ENCODE results near the gene RNF130.
A peak's percentile ranks its signal among the peaks of the same experiment; 100 is the strongest.

The RNF130 gene

DNA sequence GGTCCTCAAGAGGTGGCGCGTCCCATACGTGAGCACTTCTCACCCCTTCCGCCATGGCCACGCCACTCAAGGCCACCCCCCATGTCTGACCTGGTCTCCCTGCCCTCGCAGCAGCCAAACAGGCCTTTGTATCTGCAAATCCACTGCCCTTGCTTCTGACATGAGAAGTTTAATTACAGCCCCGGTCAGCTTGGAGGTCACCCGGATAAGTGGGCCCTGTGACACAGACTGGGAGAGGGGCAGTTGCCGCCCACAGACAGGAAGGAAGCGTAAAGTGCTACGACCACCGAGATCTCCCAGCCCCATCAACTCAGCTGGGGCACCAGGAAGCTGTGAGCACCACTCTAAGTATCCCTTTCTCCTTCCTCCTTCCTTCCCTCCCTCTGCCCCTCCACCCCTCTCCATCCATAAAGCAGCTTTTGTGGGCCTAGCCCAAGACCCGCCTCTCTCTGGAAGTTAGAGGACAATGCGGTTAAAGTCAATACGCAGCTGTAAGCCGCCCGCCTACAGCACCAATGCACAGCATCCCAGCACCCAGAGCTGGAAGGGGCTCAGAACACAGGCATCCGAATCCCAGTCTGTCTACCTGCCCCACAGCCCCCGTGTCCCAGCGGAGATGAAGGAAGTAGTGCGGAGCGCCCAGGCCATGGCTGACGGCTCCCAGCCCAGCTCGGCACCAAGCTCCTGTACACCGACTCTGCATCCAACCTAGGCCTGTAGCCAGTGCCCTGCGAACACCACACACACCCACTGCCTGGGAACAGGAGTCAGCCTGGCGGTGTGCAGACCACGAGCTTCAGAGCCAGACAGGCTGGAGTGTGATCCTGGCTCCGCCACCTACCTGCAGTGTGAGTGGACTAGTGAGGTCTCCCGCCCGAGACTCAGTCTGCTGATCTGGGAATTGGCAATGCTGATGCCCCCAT lies 44.8 kb upstream of the RNF130 start:
- H3K27ac ChIP-seq = peak overlapping the region; percentile 18; the same call in 1 of the 2 replicates
- TF ChIP-seq, protein P1, sequence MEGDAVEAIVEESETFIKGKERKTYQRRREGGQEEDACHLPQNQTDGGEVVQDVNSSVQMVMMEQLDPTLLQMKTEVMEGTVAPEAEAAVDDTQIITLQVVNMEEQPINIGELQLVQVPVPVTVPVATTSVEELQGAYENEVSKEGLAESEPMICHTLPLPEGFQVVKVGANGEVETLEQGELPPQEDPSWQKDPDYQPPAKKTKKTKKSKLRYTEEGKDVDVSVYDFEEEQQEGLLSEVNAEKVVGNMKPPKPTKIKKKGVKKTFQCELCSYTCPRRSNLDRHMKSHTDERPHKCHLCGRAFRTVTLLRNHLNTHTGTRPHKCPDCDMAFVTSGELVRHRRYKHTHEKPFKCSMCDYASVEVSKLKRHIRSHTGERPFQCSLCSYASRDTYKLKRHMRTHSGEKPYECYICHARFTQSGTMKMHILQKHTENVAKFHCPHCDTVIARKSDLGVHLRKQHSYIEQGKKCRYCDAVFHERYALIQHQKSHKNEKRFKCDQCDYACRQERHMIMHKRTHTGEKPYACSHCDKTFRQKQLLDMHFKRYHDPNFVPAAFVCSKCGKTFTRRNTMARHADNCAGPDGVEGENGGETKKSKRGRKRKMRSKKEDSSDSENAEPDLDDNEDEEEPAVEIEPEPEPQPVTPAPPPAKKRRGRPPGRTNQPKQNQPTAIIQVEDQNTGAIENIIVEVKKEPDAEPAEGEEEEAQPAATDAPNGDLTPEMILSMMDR (conservative IDR thresholded peaks at IDR 0.05) = no peak

DNA sequence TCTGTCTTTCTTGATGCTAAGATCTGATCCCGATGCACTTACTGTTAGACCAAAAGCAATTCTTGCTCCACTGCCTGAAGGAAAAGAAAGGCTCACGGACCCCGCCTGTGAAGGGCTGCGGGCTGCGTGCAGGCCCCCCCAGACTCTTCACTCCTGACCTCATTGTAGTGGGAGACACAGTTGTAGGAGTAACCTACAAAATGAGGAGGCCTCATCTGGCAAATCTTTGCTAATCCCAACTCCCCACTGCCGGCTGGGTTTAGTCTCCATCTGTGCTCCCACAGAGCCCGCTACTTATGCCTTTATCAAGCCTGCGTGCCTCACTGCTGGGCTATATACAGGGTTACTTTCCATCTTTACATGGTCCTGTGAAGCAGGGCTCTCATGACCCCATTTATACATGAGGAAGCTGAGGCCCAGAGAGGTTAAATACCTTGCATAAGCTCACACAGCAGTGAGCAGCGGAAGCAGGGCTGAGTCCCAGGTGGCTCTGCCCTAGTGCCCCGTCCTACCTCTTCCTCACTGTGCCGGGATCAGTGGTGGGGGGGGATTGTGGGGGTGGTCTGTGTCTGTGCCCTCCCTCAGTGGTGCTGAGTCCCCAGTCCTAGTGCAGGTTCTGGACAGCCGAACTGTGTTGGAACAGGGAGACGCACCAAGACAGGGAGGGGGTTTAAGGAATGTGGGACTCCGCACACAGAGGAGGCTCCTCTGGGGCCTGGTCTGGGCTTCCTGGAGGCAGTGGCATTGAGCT lies 43.9 kb upstream of the RNF130 start:
- no peak overlapping the region for H3K27ac ChIP-seq
- TF ChIP-seq, protein P1 (conservative IDR thresholded peaks at IDR 0.05) = no peak

DNA sequence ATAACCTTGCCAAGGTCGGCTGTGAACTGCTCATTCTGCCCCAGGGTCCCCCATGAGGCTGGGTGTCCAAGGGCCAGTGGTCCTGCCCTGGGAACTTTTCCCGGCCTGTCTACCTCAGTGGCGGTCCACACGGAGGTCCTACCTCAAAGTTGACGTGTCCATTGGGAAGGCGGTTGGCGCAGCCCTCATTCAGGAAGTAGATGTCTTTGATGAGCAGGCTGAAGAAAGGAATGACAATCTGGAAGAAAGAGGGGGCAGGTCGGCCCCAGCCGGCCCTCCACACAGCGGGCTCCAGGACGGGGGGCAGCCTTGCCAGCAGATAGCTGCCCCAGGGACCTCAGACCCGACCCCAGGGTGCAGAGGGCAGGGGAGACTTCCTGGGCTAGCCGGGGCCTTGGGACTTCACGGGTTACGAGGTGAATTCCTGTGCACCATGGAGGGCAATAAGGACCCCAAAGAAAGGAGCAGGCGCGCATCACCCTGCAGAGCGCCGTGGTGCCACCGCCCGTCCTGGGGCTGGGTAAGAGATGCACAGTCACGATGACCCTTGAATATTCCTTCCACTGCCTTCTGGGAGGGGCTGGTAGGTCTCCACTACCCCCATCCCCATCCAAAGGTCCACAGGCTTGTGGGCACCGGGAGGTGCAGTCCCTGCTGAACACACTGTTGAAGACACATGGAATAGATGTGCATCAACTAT lies 42.9 kb upstream of the RNF130 start:
- no peak overlapping the region for H3K27ac ChIP-seq
- TF ChIP-seq, protein P1 (conservative IDR thresholded peaks at IDR 0.05) = no peak

DNA sequence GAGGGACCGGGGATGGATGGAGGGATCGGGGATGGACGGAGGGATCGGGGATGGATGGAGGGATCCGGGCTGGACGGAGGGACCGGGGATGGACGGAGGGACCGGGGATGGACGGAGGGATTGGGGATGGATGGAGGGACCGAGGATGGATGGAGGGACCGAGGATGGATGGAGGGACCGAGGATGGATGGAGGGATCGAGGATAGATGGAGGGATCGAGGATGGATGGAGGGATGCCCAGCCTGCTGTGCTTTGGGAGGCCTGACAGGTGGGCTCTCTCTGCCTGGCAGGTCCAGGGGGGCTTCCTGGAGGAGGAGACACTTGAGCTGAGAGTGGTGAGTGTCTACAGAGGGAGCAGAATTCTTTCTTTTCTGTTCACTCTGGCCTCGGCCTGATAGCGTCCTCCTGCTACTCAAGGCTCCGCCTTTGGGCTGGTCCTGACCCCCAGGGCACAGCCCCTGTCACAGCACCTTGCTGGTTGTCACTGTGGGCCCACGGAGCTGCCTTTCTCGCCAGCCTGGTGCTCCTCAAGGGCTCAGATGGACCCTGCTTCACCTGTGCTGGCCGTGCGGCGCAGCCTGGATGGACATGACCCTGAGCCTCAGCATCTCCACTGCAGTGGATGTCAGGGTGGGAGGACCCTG lies 42.2 kb upstream of the RNF130 start:
- no peak overlapping the region for H3K27ac ChIP-seq
- TF ChIP-seq, protein P1 (conservative IDR thresholded peaks at IDR 0.05) = no peak

DNA sequence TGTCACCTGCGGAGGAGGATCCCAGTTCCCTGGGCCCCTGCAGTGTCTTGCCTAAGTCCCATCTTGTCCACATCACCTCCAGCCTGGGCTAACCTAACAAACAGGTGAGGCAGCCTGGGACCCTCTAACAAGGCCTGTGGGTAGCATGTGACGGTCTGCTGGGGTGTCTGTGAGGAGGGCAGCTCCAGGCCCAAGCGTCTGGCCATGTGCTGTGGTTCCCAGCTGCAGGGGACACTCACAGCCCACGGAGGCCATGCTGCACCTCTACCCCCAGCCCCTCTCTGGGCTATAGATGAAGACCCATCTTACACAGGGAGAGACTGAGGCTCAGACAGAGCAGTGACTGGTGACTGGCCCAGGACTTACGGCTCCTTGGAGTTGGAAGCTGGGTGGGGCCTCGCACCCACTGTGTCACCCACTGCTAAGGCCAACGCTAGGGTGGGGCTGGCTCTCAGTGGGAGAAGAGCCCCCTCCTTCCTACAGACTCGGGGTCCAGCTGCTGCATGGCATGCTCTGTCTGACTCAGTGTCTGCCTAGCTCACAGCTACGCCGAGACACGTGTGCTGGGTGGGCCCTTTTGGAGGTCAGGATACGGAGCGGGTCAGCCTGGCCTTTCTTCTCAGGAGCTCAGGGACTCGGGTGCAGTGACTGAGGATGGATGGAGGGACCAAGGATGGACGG lies 40.8 kb upstream of the RNF130 start:
- no peak overlapping the region for H3K27ac ChIP-seq
- TF ChIP-seq, protein P1 (conservative IDR thresholded peaks at IDR 0.05) = no peak

DNA sequence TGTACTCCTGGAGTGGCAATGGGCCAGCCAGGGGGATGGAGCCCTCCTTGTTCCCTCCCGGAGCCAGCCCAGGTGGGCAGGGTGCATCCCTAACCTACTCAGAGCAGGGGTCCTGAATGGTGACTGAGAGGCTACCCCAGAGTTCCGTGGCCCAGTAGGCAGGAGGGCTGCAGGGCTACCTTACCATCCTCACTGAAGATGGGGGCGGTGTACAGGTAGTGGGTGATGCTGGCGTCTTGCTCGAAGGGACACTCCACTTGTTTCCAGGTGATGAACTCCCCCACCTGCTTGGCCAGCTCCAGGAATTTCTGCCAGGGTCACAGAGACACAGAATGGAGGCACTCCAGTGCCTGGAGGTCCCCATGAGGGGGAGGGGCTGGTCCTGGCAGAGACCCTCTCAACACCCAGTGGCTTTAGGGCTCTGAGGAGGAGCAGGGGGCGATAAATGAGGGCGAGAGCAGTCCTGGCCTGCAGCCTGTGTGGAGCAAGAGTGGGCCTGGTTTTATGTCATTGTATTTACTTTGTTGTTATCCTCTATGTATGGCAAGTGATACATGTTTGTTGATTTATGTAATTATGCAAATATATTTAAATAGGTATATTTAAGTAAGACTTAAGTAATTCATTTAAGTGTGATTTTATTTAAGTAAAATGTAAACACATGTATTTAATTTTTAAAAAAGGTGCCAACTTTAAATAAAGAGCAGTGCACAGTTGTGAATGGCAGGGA lies 39.9 kb upstream of the RNF130 start:
- no peak overlapping the region for H3K27ac ChIP-seq
- TF ChIP-seq, protein P1 (conservative IDR thresholded peaks at IDR 0.05) = no peak
